HG03520 (cell line): ENCODE measurements around the gene GPATCH8.
"Not testable (repeated sequence)": the region's sequence is repeated elsewhere in the genome, so short reads cannot be mapped to it uniquely, and the experiment has no call there.

Experiments used
- ATAC-seq: cut with Tn5 transposase; IDR thresholded peaks from one replicate; pipeline ENCODE4 v1.9.1; 2021; ENCODE audit warnings: mild to moderate bottlenecking, moderate library complexity; ENCODE audit not compliant: unreplicated experiment

GPATCH8 gene

GRCh38 chr17:44378171-44378705 is 125.0 kb downstream of the GPATCH8 start:
- ATAC-seq: no peak

- no peak for ATAC-seq
These were observed 126.4 kb downstream of the GPATCH8 start for GRCh38 chr17:44376779-44377178.

- ATAC-seq: no peak
These were observed 127.1 kb downstream of the GPATCH8 start for GRCh38 chr17:44376124-44376523.

GRCh38 chr17:44375196-44376017 is 127.8 kb downstream of the GPATCH8 start:
- ATAC-seq: no peak

GRCh38 chr17:44374306-44375195 is 128.7 kb downstream of the GPATCH8 start:
- no peak for ATAC-seq

GRCh38 chr17:44372036-44372435 is 131.2 kb downstream of the GPATCH8 start:
- ATAC-seq: no peak

GRCh38 chr17:44369414-44370023 is 133.7 kb downstream of the GPATCH8 start:
- not testable (repeated sequence) for ATAC-seq

GRCh38 chr17:44368391-44369243 is 134.6 kb downstream of the GPATCH8 start:
- ATAC-seq: not testable (repeated sequence)

- no peak for ATAC-seq
These were observed 135.8 kb downstream of the GPATCH8 start for GRCh38 chr17:44367231-44367979.

- not testable (repeated sequence) for ATAC-seq
These were observed 138.2 kb downstream of the GPATCH8 start for GRCh38 chr17:44365051-44365450.

GRCh38 chr17:44363613-44364159 is 139.5 kb downstream of the GPATCH8 start, which contains the start of gene FAM171A2:
Gene FAM171A2 (minus strand): TSS chr17:44363853. CDS start chr17:44363714, 139 bp downstream.
- ATAC-seq: peak; percentile 51

- ATAC-seq: no peak
These were observed 140.1 kb downstream of the GPATCH8 start for GRCh38 chr17:44362949-44363612.

GRCh38 chr17:44362459-44362948 is 140.7 kb downstream of the GPATCH8 start:
- no peak for ATAC-seq

GRCh38 chr17:44361292-44362260 is 141.6 kb downstream of the GPATCH8 start:
- no peak for ATAC-seq

GRCh38 chr17:44360826-44361225 is 142.4 kb downstream of the GPATCH8 start:
- ATAC-seq: no peak

GRCh38 chr17:44360144-44360533 is 143.1 kb downstream of the GPATCH8 start:
- no peak for ATAC-seq

GRCh38 chr17:44359458-44360143 is 143.6 kb downstream of the GPATCH8 start:
- ATAC-seq: no peak
